ENCODE measurements around the gene BCAS3.

Gene BCAS3

DNA sequence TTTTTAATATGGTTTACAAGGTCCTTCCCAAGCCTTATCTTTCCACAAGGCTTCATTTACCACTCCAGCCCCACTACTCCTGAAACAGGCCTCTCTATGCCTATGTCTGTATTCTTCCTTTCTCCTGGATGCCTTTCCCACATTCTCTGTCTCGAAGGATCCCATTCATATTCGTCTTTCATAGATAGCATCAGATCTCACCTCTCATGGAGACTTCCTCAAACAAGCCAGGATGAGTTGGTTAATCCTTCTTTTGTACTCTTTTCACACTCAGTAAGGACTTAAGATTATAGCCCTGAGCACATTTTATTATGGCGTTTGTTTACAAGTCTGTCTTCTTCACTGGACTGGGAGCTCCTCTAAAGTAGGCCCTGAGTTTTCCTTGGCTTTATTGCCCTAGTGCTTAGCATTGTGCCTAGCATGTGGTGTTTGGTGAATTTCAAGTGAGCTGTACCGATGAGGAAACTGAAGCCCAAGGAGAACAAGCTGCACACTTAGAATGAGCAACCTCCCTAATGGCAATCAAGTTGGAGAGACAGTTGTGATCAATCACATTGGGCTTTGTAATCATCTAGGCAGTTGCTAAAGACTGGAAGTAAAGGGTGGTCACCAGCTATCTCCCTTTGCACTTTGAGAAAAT is 764.6 kb downstream of the BCAS3 start:
- H3K9ac ChIP-seq: no peak overlapping the region
- TF ChIP-seq Cebpa-rat (IDR thresholded peaks at IDR 0.05): no peak
- H3K27ac ChIP-seq: no peak overlapping the region
- no peak overlapping the region for H3K4me3 ChIP-seq
- H4K20me1 ChIP-seq: no peaks in the 10 kb centered on the region
- no peaks in the 10 kb centered on the region for H3K36me3 ChIP-seq
- no peaks in the 10 kb centered on the region for H3K27me3 ChIP-seq
- peaks cover 14% of the 10 kb centered on the region for H3K9me3 ChIP-seq
- no peak overlapping the region for H3K4me2 ChIP-seq
- H3K4me1 ChIP-seq: no peaks in the 10 kb centered on the region

Measured in BLaER1 (cell line).